Activated CD4-positive, alpha-beta T cell treated with anti-CD3 and anti-CD28 coated beads, Interleukin-2, amount 10 ng/mL, durations not matched to agents 7 days and 5 days (primary cell): ENCODE measurements around the gene BACH2. TPM values are rescaled to one million over a fixed set of nuclear protein-coding genes. Genes with fewer than 3 reads are reported as not detected.

Source experiments
- CTCF ChIA-PET: fragments of 350-600 bp; sonication (Branson Sonifier 250); formaldehyde crosslinking; loops from one replicate; lab custom pipeline; 2021; ENCODE audit warnings: antibody characterized with exemption; lab: Charles Lee
- POLR2A ChIA-PET: fragments of 350-600 bp; sonication (Branson Sonifier 250); formaldehyde crosslinking; loops from one replicate; lab custom pipeline; 2021; ENCODE audit warnings: antibody characterized with exemption; lab: Charles Lee
- DNase-seq: peaks from one replicate; pipeline ENCODE4 v3.0.0-alpha.2; 2020
- H3K27ac Mint-ChIP-seq: one replicate; pipeline ENCODE4 v1.8.0; 2021; ENCODE audit warnings: mild to moderate bottlenecking, moderate library complexity, mixed read lengths
- H3K27me3 Mint-ChIP-seq: one replicate; pipeline ENCODE4 v1.8.0; 2021; ENCODE audit warnings: mixed read lengths
- H3K36me3 Mint-ChIP-seq: one replicate; pipeline ENCODE4 v1.8.0; 2021; ENCODE audit warnings: low read depth, mixed read lengths
- H3K4me1 Mint-ChIP-seq: one replicate; pipeline ENCODE4 v1.8.0; 2021; ENCODE audit warnings: mixed read lengths
- H3K4me3 Mint-ChIP-seq: one replicate; pipeline ENCODE4 v1.8.0; 2021; ENCODE audit warnings: mild to moderate bottlenecking, moderate library complexity, mixed read lengths
- H3K9me3 Mint-ChIP-seq: one replicate; pipeline ENCODE4 v1.8.0; 2021; ENCODE audit warnings: mixed read lengths
- total RNA-seq, 2 experiments: library from RNA; stranded (reverse); gene quantifications; one replicate each; pipeline ENCODE4 v1.2.3, GENCODE V29; 2021

BACH2 gene
- total RNA-seq, 2 experiments from 2014 or later = 59.4 to 61.6 TPM

- Mint-ChIP-seq H3K4me3 (no peak overlapping the region), H3K27me3 (no peaks in the 10 kb centered on the region), H3K9me3 (no peaks in the 10 kb centered on the region), H3K4me1 (peaks cover 63% of the 10 kb centered on the region), H3K36me3 (peaks cover 26% of the 10 kb centered on the region), H3K27ac (no peak overlapping the region)
- POLR2A ChIA-PET = no interaction called here
- CTCF ChIA-PET = interaction anchor here (0.9 to 1.2 kb wide), 2 partner anchors 12 to 17 kb away, joined by 3 to 4 read pairs; no protein-coding TSS in a partner anchor
- no peak for DNase-seq
Measured at GRCh38 chr6:90151576-90152422, 144.8 kb downstream of the BACH2 start.

- CTCF ChIA-PET = interaction anchor here (0.8 to 1.4 kb wide), 5 partner anchors 12 to 18 kb away, joined by 3 to 4 read pairs (median 3); no protein-coding TSS in a partner anchor
- Mint-ChIP-seq H3K27ac (no peak overlapping the region), H3K4me1 (peaks cover 64% of the 10 kb centered on the region), H3K36me3 (peaks cover 38% of the 10 kb centered on the region), H3K9me3 (no peaks in the 10 kb centered on the region), H3K4me3 (no peak overlapping the region), H3K27me3 (no peaks in the 10 kb centered on the region)
- POLR2A ChIA-PET = no interaction called here
- no peak for DNase-seq
Measured at GRCh38 chr6:90149280-90149679, 147.4 kb downstream of the BACH2 start.

- no peak overlapping the region for H3K4me3 Mint-ChIP-seq
- CTCF ChIA-PET = interaction anchor here (0.8 to 1.4 kb wide), 5 partner anchors 11 to 18 kb away, joined by 3 to 4 read pairs (median 3); no protein-coding TSS in a partner anchor
- H3K9me3 Mint-ChIP-seq = no peaks in the 10 kb centered on the region
- H3K36me3 Mint-ChIP-seq = peaks cover 34% of the 10 kb centered on the region
- no peak overlapping the region for H3K27ac Mint-ChIP-seq
- DNase-seq = no peak
- H3K4me1 Mint-ChIP-seq = peaks cover 61% of the 10 kb centered on the region
- H3K27me3 Mint-ChIP-seq = no peaks in the 10 kb centered on the region
- POLR2A ChIA-PET = no interaction called here
Measured at GRCh38 chr6:90148867-90149266, 147.8 kb downstream of the BACH2 start.

GRCh38 chr6:90146921-90147649 lies 149.6 kb downstream of the BACH2 start:
- Mint-ChIP-seq H3K4me3 (no peak overlapping the region), H3K9me3 (no peaks in the 10 kb centered on the region), H3K4me1 (peaks cover 62% of the 10 kb centered on the region), H3K27ac (no peak overlapping the region), H3K36me3 (peaks cover 42% of the 10 kb centered on the region), H3K27me3 (no peaks in the 10 kb centered on the region)
- no peak for DNase-seq
- ChIA-PET POLR2A (no interaction called here), CTCF (no interaction called here)

GRCh38 chr6:90146024-90146423 lies 150.6 kb downstream of the BACH2 start:
- Mint-ChIP-seq H3K4me1 (peaks cover 62% of the 10 kb centered on the region), H3K4me3 (no peak overlapping the region), H3K36me3 (peaks cover 43% of the 10 kb centered on the region), H3K27ac (no peak overlapping the region), H3K9me3 (no peaks in the 10 kb centered on the region), H3K27me3 (no peaks in the 10 kb centered on the region)
- no peak for DNase-seq
- CTCF ChIA-PET = interaction anchor here (1.3 to 1.4 kb wide), 2 partner anchors 8 to 55 kb away, joined by 3 to 4 read pairs; no protein-coding TSS in a partner anchor
- POLR2A ChIA-PET = no interaction called here

- no peaks in the 10 kb centered on the region for H3K27me3 Mint-ChIP-seq
- CTCF ChIA-PET = interaction anchor here (1.2 to 1.4 kb wide), 3 partner anchors 9 to 249 kb away, joined by 3 to 4 read pairs (median 3); no protein-coding TSS in a partner anchor
- DNase-seq = no peak
- H3K4me3 Mint-ChIP-seq = no peak overlapping the region
- peaks cover 36% of the 10 kb centered on the region for H3K36me3 Mint-ChIP-seq
- peaks cover 61% of the 10 kb centered on the region for H3K4me1 Mint-ChIP-seq
- H3K27ac Mint-ChIP-seq = no peak overlapping the region
- POLR2A ChIA-PET = no interaction called here
- no peaks in the 10 kb centered on the region for H3K9me3 Mint-ChIP-seq
Measured at GRCh38 chr6:90144928-90145555, 151.6 kb downstream of the BACH2 start.

- Mint-ChIP-seq H3K4me3 (no peak overlapping the region), H3K4me1 (peaks cover 59% of the 10 kb centered on the region), H3K27ac (no peak overlapping the region), H3K9me3 (no peaks in the 10 kb centered on the region), H3K36me3 (peaks cover 36% of the 10 kb centered on the region), H3K27me3 (no peaks in the 10 kb centered on the region)
- POLR2A ChIA-PET = no interaction called here
- CTCF ChIA-PET = interaction anchor here (1.2 kb wide), 1 partner anchor 249 kb away, joined by 3 read pairs; no protein-coding TSS in a partner anchor
- no peak for DNase-seq
Measured at GRCh38 chr6:90144396-90144795, 152.2 kb downstream of the BACH2 start.

- peaks cover 28% of the 10 kb centered on the region for H3K36me3 Mint-ChIP-seq
- CTCF ChIA-PET = interaction anchor here (1.1 kb wide), 1 partner anchor 31 kb away, joined by 3 read pairs; no protein-coding TSS in a partner anchor
- POLR2A ChIA-PET = no interaction called here
Measured at GRCh38 chr6:90140683-90141082, 156.0 kb downstream of the BACH2 start.

GRCh38 chr6:90139272-90139817 lies 157.3 kb downstream of the BACH2 start:
- Mint-ChIP-seq H3K9me3 (peaks cover 2% of the 10 kb centered on the region), H3K4me3 (no peak overlapping the region), H3K36me3 (peaks cover 29% of the 10 kb centered on the region), H3K27me3 (no peaks in the 10 kb centered on the region), H3K27ac (peak overlapping the region; percentile 34), H3K4me1 (peaks cover 54% of the 10 kb centered on the region)
- ChIA-PET POLR2A (no interaction called here), CTCF (interaction anchor here (1.1 to 1.2 kb wide), 2 partner anchors 29 to 152 kb away, joined by 3 read pairs; no protein-coding TSS in a partner anchor)
- DNase-seq = no peak

More at GRCh38 chr6:90140683-90141082, 156.0 kb downstream of the BACH2 start:
- no peak for DNase-seq
- peaks cover 2% of the 10 kb centered on the region for H3K9me3 Mint-ChIP-seq
- H3K4me3 Mint-ChIP-seq = no peak overlapping the region
- H3K4me1 Mint-ChIP-seq = peaks cover 58% of the 10 kb centered on the region
- no peaks in the 10 kb centered on the region for H3K27me3 Mint-ChIP-seq
- H3K27ac Mint-ChIP-seq = no peak overlapping the region

GRCh38 chr6:90136837-90137568 lies 159.6 kb downstream of the BACH2 start:
- DNase-seq = no peak
- H3K9me3 Mint-ChIP-seq = peaks cover 2% of the 10 kb centered on the region
- H3K27me3 Mint-ChIP-seq = no peaks in the 10 kb centered on the region
- H3K27ac Mint-ChIP-seq = peak overlapping the region; percentile 71
- ChIA-PET CTCF (interaction anchor here (0.6 to 1.4 kb wide), 4 partner anchors 12 to 183 kb away, joined by 3 to 6 read pairs (median 4); no protein-coding TSS in a partner anchor), POLR2A (no interaction called here)
- peaks cover 58% of the 10 kb centered on the region for H3K4me1 Mint-ChIP-seq
- H3K4me3 Mint-ChIP-seq = no peak overlapping the region
- peaks cover 26% of the 10 kb centered on the region for H3K36me3 Mint-ChIP-seq

GRCh38 chr6:90136176-90136575 lies 160.5 kb downstream of the BACH2 start:
- CTCF ChIA-PET = interaction anchor here (0.6 to 1.7 kb wide), 4 partner anchors 16 to 182 kb away, joined by 3 to 6 read pairs (median 4); no protein-coding TSS in a partner anchor
- Mint-ChIP-seq H3K9me3 (peaks cover 2% of the 10 kb centered on the region), H3K4me1 (peaks cover 58% of the 10 kb centered on the region), H3K36me3 (peaks cover 26% of the 10 kb centered on the region), H3K4me3 (no peak overlapping the region), H3K27ac (peak overlapping the region; percentile 54), H3K27me3 (no peaks in the 10 kb centered on the region)
- POLR2A ChIA-PET = no interaction called here
- DNase-seq = no peak
